DMS79 (cell line): Measurements from ENCODE around the gene CTH.
"Not testable (repeated sequence)": the region's sequence is repeated elsewhere in the genome, so short reads cannot be mapped to it uniquely, and the experiment has no call there.

Experiments
- DNase-seq: peaks from one replicate; lab custom pipeline; 2025; lab: John Stamatoyannopoulos, UW

Gene CTH

DNA sequence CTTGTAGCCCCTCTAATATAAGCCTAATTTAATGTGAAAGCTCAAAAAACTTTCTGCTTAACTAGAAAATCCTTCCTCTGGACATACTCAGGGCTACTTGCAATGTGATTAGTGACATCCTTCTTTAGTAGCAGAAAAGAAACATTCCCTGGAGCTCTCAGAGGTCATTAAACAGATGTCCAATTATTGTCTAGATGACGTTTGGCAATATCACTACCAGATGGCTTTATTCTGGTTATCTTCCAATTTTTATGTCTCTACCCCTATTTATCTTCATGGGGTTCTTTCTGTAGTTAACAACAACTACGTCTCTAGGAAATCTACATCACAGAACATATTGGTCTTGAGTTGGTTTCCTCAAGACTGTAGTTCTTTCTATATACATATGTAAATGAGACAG lies 44.2 kb downstream of the CTH start:
- DNase-seq = no peak

DNA sequence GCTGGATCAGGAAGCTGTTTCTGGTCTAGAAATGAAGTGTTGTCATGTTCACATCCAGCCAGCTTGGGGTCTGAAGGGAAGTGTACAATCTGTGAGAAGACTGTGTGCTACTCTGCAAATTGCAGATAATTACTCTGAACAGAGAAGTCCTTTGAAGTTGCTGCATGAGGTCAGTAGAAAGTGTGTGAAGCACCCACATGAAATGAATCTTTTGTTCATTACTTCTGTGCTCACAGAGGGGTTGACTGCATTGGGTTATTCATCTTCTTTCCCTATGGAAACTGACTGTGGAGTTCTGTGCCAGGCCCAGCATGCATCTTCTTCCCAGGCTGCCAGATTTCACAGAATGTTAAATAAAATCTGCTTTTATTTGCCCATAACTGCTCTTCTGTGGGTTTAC lies 47.1 kb downstream of the CTH start:
- no peak for DNase-seq

DNA sequence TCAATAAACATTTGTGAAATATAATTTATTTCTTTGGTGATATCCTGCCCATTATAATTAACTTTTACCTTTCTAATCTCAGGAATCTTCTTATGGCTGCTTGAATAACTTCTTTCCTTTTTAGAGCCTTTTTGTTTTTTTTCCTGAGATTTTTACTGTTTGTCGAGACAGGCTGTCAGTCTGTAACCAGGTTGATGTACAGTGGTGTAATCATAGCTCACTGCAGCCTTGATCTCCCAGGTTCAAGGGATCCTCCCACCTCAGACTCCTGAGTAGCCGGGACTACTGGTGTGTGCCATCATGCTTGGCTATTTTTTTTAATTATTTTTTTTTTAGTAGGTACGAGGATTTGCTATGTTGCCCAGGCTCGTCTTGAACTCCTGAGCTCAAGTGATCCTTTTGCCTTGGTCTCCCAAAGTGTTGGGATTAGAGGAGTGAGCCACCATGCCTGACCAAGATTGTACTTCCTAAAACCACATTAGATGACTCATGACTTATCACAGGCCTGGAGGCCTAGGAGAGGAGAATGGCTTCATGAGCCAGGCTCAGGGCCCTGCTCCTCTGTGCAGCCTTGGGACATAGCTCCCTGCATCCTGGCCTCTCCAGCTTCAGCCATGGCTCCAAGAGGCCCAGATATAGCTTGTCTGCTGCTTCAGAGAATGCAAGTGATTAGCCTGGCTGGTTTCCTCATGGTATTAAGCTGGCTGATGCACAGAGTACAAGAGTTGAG lies 48.6 kb downstream of the CTH start:
- no peak for DNase-seq

DNA sequence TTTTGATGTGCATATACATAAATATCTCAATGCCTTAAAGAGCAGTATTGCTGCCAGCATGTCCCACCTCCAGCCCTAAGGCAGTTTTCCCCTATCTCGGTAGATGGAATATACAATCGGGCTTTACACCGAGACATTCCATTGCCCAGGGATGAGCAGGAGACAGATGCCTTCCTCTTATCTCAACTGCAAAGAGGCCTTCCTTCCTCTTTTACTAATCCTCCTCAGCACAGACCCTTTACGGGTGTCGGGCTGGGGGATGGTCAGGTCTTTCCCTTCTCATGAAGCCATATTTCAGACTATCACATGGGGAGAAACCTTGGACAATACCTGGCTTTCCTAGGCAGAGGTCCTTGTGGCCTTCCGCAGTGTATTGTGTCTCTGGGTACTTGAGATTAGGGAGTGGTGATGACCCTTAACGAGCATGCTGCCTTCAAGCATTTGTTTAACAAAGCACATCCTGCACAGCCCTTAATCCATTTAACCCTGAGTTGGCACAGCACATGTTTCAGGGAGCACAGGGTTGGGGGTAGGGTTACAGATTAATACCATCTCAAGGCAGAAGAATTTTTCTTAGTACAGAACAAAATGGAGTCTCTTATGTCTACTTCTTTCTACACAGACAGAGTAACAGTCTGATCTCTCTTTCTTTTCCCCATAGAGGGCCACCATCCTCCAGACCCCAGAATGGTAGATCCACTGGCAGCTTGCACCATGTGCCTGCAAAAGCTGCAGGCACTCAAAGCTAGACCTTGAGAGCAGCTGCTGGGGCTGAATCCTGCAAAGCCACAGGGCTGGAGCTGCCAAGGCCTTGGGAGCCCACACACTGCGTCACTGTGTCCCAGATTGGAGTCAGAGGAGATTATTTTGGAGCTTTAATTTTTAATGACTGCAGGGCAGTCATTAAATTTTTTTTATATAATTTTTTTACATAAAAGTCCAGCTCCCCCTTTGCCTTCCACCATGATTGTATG lies 50.0 kb downstream of the CTH start:
- DNase-seq = not testable (repeated sequence)

DNA sequence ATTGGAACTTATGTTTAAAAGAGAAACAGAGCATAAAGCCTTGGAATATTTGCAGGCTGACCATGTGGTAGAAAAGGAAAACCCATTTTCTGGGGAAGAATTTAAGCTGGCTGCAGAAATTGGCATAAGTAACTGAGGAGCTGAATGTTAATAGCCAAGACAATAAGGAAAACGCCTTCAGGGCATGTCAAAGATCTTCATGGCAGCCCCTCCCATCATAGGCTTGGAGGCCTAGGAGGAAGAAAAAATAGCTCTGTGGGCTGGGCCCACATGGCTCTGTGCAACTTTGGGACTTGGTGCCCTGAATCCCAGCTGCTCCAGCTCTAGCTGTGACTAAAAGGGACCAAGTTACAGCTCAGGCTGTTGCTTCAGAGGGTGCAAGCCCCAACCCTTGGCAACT lies 51.5 kb downstream of the CTH start:
- DNase-seq = no peak

DNA sequence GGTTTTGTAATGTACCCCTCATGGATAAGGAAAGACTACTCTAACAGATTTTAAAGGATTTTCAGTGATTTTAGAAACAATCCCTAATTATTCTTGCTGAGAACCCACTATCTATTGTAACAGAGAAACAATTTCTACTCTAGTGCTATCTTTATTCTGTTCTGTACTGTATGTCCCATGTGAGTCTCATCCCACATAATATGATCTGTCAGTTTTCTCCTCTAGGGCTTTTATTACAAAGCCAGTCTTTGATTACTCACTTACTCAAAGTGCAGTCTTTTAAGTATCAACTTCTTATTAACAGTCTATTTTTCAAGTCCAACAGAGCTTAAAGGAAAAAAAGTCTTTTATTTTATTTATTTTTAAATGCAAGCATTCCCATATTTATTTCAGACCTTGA lies 54.8 kb downstream of the CTH start:
- DNase-seq = no peak

DNA sequence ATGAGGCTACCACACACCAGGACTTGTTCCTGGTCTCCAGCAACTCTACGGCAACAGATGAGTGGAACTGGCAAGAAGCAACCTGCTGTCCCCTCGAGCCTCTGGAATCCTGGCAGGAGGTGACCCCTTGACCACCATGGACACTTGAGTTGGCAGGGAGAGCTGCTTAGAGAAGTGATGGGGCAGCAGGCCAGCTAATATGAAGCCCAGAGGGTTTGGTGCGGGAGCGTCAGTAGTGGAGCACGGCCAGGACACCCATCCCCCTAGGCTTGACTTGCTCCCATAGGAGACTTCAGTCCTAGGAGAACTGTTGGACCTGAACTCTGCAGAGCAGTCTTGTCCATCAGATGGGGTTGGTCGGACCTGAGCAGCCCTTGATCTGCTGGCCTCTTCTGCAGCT lies 56.5 kb downstream of the CTH start:
- no peak for DNase-seq

DNA sequence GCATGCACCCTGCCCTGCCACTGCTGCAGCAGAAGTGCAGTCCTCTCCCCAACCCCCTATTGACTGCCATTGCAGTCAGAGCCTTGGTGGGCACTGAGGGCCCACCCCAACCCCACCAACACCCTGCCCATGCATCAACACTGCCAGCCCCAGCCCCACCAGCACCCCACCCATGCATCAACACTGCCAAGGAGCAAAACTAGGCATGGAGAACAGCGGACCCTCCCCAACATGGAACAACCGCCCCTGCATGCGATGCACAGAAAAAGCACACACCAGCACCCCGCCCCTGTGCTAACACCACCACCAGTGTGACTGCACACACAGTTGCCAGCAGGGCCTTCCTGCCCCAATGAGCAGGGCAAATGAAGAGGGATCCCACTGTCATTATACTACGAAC lies 57.1 kb downstream of the CTH start:
- no peak for DNase-seq

DNA sequence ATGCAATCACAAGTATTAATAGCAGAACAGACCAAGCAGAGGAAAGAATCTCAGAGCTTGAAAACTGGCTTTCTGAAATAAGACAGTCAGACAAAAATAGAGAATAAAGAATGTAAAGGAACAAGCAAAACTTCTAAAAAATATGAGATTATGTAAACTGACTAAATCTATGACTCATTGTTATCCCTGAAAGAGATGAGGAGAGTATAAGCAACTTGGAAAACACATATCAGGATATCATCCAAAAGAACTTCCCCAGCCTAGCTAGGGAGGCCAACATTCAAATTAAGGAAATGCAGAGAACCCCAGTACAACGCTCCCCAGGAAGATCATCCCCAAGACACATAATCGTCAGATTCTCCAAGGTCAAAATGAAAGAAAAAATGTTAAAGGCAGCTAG lies 58.1 kb downstream of the CTH start:
- not testable (repeated sequence) for DNase-seq

DNA sequence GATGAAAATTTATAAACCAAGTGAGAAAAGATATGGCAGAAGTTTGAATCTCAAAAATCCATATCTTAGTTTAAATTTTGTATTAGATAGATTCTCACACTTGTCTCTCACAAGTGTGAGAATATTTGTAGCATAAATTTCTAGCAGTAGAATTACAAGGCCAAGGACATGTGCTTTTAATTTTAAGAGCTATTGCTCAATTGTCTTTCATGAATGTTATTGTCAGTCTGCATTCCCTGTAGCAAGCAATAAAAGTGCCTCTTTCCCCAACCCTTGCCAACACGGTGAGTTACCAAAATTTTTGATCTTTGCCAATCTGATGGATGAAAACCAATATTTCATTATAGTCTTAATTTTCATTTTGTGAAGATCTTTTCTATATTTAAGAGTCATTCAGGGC lies 64.0 kb downstream of the CTH start:
- DNase-seq = no peak

DNA sequence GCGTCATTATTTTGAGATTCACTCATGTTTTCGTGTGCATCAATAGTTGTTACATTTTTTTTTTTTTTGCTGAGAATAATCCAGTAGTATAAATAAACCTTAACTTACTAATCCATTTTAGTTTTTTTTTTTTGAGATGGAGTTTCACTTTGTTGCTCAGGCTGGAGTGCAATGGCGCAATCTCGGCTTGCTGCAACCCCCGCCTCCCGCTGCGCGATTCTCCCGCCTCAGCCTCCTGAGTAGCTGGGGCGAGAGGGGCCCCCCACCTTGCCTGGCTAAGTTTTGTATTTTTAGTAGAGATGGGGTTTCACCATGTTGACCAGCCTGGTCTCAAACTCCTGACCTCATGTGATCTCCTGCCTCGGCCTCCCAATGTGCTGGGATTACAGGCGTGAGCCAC lies 66.0 kb downstream of the CTH start:
- no peak for DNase-seq

DNA sequence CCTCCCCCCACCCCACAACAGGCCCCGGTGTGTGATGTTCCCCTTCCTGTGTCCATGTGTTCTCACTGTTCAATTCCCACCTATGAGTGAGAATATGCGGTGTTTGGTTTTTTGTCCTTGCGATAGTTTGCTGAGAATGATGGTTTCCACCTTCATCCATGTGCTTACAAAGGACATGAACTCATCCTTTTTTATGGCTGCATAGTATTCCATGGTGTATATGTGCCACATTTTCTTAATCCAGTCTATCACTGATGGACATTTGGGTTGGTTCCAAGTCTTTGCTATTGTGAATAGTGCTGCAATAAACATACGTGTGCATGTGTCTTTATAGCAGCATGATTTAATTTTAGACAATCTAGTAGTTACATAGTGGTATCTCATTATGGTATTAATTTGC lies 66.8 kb downstream of the CTH start:
- DNase-seq = not testable (repeated sequence)

DNA sequence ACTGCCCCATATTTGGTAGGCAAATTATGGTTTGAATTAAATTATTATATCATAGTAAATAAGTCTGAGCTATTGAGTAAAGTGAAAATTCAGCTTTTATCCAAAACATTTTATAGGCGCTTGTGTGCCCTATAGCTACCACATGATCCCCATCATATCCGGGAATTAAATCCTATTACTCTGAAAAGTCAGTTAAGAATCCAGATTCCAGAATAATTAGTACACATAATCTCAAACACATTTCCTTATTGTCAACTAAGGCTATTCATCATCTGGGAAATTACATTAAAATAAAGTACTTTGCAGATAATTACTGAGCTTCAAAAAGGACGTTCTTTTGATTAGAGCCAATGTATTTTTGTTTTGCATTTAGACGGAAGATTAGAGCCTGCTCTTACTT lies 72.3 kb downstream of the CTH start:
- no peak for DNase-seq

DNA sequence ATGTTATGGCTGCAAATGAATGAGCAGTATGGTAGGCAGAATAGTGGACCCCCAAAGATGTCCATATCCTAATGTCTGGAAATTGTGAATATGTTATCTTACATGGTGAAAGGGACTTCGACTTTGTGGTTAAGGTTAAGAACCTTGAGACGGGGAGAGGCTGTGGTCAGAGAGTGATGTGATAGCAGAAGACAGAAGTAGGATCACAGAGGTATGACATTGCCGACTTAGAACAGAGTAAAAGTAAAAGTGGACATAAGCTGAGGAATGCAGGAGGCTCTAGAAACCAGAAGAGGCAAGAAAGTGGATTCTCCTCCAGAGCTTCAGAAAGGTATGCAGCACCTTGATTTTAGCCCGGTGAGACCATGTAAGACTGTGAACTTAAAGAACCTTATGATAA lies 74.6 kb downstream of the CTH start:
- DNase-seq = no peak

DNA sequence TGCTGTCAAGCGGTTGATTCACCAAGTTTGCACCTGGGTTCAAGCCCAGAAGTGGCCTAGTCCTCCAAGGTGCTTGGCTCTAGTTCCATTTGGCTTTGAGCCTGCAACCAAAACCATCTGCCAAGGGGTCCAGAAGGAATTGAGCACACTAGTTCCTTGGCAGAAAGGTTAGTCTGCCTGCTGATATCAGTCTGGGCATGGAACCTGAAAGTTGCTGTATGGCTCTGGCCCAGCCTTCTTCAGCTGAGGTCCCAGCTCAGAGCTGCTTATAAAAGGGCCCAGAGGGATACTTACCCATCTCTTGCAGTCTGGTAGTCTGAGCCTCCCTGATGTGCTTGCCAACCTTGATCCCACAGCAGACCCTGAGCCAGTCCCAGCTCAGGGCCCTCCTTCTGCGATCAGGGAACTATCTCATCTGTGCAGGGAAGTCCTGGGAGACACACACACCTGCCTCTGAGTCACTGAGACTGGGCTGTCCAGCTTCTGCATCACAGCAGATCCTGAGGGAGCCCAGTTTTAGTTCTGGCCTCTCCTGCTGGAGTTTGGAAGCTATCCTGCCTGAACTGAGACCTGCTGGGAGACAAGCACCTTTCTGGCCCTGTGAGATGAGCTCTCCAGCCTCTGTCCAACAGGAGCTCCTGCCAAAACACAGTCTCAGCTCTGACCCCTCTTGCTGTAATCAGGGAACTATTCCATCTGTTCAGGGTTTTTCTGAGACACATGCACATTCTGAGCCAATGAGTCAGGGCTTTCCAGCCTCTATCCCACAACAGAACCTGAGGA lies 75.8 kb downstream of the CTH start:
- DNase-seq = no peak

DNA sequence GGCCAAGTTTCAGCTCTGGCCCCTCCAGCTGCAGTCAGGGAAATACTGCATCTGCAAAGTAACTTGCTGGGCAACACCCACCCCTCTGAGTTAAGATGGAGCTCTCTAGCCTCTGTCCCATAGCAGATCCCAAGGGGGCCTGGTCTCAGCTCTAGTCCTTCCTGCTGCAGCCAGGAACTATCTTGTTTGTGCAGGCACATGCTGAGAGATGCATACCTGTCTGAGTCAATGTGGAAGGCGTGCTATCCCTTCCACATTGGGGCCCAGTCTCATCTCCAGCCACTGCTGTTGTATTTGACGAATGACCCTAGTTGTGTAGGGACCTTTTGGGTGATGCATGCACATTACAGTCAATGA lies 76.4 kb downstream of the CTH start:
- no peak for DNase-seq

DNA sequence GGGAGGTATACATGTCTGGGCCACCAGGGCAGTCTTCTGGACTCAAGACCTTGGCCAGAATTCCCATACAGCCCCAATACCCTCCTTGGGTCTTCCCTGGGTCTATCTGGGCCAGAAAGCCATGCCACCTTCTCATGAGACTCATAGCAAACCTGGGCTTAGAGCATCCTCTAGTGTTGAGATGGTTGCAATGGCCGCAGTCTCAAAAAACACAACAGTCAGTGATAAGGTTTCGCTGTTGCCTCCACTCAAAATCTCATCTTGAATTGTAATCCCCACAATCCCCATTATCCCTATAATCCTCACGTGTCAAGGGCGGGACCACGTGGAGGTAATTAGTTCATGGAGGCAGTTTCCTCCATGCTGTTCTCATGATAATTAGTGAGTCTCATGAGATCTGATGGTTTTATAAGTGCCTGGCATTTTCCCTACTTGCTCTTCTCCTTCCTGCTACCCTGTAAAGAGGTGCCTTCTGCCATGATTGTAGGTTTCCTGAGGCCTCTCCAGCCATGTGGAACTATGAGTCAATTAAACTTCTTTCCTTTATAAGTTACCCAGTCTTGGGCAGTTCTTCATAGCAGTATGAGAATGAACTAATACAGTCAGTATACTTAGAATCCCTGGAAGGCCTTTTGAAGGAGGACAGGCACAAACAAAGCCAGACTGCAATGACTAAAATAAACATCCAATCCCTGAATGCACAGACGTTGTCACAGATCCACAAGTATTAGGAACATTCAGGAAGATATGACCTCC lies 77.0 kb downstream of the CTH start:
- DNase-seq = no peak
